C1 segment of cervical spinal cord (tissue), 14 donors: ENCODE results near the gene TESMIN.

Experiments used
- DNase-seq, 14 donors: peaks; one replicate each; lab custom pipeline; 2025; lab: John Stamatoyannopoulos, UW

TESMIN gene

GRCh38 chr11:68762481-68762880 is 11.2 kb upstream of the TESMIN start:
- no peak for DNase-seq

- no peak for DNase-seq
These were observed 10.5 kb upstream of the TESMIN start for GRCh38 chr11:68761801-68762200.

GRCh38 chr11:68759991-68760390 is 8.7 kb upstream of the TESMIN start:
- no peak for DNase-seq

- DNase-seq = no peak
These were observed 6.4 kb upstream of the TESMIN start for GRCh38 chr11:68757711-68758110.

- DNase-seq = no peak
These were observed 4.9 kb upstream of the TESMIN start for GRCh38 chr11:68756171-68756766.

- DNase-seq = no peak
These were observed 2.0 kb upstream of the TESMIN start for GRCh38 chr11:68753300-68753699.

GRCh38 chr11:68751004-68751325 is 355 bp downstream of the TESMIN start:
- DNase-seq = no peak

GRCh38 chr11:68750195-68751003 is 921 bp downstream of the TESMIN start:
- no peak for DNase-seq

GRCh38 chr11:68749229-68750123 is 1.8 kb downstream of the TESMIN start:
- no peak for DNase-seq

GRCh38 chr11:68748061-68748460 is 3.3 kb downstream of the TESMIN start:
- no peak for DNase-seq

GRCh38 chr11:68743539-68743938 is 7.8 kb downstream of the TESMIN start:
- DNase-seq = no peak

- DNase-seq = no peak
These were observed 9.9 kb downstream of the TESMIN start for GRCh38 chr11:68741463-68741862.

- DNase-seq = no peak
These were observed 15.7 kb downstream of the TESMIN start for GRCh38 chr11:68735646-68736045.

GRCh38 chr11:68735125-68735524 is 16.2 kb downstream of the TESMIN start:
- no peak for DNase-seq

- no peak for DNase-seq
These were observed 17.2 kb downstream of the TESMIN start for GRCh38 chr11:68734111-68734510.

GRCh38 chr11:68727783-68728182 is 23.5 kb downstream of the TESMIN start:
- peak in 1 of 14 donors; percentile 1 for DNase-seq

GRCh38 chr11:68724293-68724692 is 27.0 kb downstream of the TESMIN start:
- no peak for DNase-seq

- DNase-seq = no peak
These were observed 29.2 kb downstream of the TESMIN start for GRCh38 chr11:68722143-68722542.

- no peak for DNase-seq
These were observed 30.2 kb downstream of the TESMIN start for GRCh38 chr11:68721075-68721474.

GRCh38 chr11:68715456-68716122 is 35.7 kb downstream of the TESMIN start:
- no peak for DNase-seq

GRCh38 chr11:68714060-68714856 is 37.1 kb downstream of the TESMIN start:
- peak in 3 of 14 donors; percentile 6 to 13 (median 6) for DNase-seq
